DND-41 (cell line): ENCODE measurements around the gene F2R.

Experiments used
- CTCF ChIP-seq: IDR thresholded peaks from 2 replicates; pipeline ENCODE4 v1.5.1; 2012; ENCODE audit warnings: borderline replicate concordance, low read length, moderate library complexity, mild to moderate bottlenecking; ENCODE audit not compliant: poor library complexity, severe bottlenecking; ENCODE audit errors: extremely low read depth
- EZH2 ChIP-seq: IDR thresholded peaks from 3 replicates; pipeline ENCODE4 v1.6.1; 2012; ENCODE audit warnings: borderline replicate concordance, low read depth, mild to moderate bottlenecking, moderate library complexity, low read length, inconsistent platforms; ENCODE audit not compliant: severe bottlenecking

- TF ChIP-seq CTCF (no peak), EZH2 (no peak)
These were observed 25.0 kb upstream of the F2R start for GRCh38 chr5:76690704-76691466.
